Skin epidermis (tissue), 12 donors: ENCODE measurements around the gene UXT.
"Not testable (repeated sequence)": the region's sequence is repeated elsewhere in the genome, so short reads cannot be mapped to it uniquely, and the experiment has no call there.

Experiments used
- H3K27ac ChIP-seq, 21 experiments: fragments of 200-600 bp; sonication (generic) in 11 of 21; one replicate each; pipeline ENCODE4 v1.5.0; 2020; ENCODE audit warnings: mild to moderate bottlenecking in 3 of 21, inconsistent platforms in 2 of 21, moderate library complexity in 2 of 21
- H3K4me3 ChIP-seq, 7 experiments: fragments of 200-600 bp; sonication (generic) in 2 of 7; one replicate each; pipeline ENCODE4 v1.5.0; 2020; ENCODE audit warnings: inconsistent platforms in 2 of 7, mild to moderate bottlenecking in 2 of 7, moderate library complexity in 1 of 7

UXT gene

GRCh38 chrX:47658684-47659420 is at the start of gene UXT:
UXT (minus strand) TSS chrX:47659180; CDS start chrX:47658927, 253 bp downstream.
- peak within 1 kb of the TSS; percentile 80 to 97 (median 90) for H3K27ac ChIP-seq
- peak within 1 kb of the TSS; percentile 48 to 58 (median 54) for H3K4me3 ChIP-seq

GRCh38 chrX:47707031-47707780 is 48.2 kb upstream of the UXT start:
- peak overlapping the region in 5 of 21 experiments; percentile 18 to 67 (median 26) for H3K27ac ChIP-seq
- H3K4me3 ChIP-seq, result no peak overlapping the region

- Histone ChIP-seq H3K4me3 (no peak overlapping the region), H3K27ac (peak overlapping the region in 4 of 21 experiments; percentile 24 to 67 (median 46))
These were observed 47.6 kb upstream of the UXT start for GRCh38 chrX:47706575-47706974.

- H3K27ac ChIP-seq, result no peak overlapping the region
- H3K4me3 ChIP-seq, result no peak overlapping the region
These were observed 45.8 kb upstream of the UXT start for GRCh38 chrX:47704736-47705135.

GRCh38 chrX:47697181-47697580 is 38.2 kb upstream of the UXT start:
- no peak overlapping the region for H3K27ac ChIP-seq
- no peak overlapping the region for H3K4me3 ChIP-seq

- no peak overlapping the region for H3K27ac ChIP-seq
- H3K4me3 ChIP-seq, result no peak overlapping the region
These were observed 31.2 kb upstream of the UXT start for GRCh38 chrX:47690175-47690574.

GRCh38 chrX:47687263-47687662 is 28.3 kb upstream of the UXT start:
- H3K27ac ChIP-seq, result no peak overlapping the region
- H3K4me3 ChIP-seq, result no peak overlapping the region

GRCh38 chrX:47683829-47684205 is 24.8 kb upstream of the UXT start:
- Histone ChIP-seq H3K4me3 (no peak overlapping the region), H3K27ac (no peak overlapping the region)

GRCh38 chrX:47683184-47683828 is 24.3 kb upstream of the UXT start:
- Histone ChIP-seq H3K4me3 (no peak overlapping the region), H3K27ac (no peak overlapping the region)

- H3K27ac ChIP-seq, H3K4me3 ChIP-seq: not testable (repeated sequence)
These were observed 17.2 kb upstream of the UXT start for GRCh38 chrX:47675959-47676859.

GRCh38 chrX:47674776-47675175 is 15.8 kb upstream of the UXT start:
- H3K4me3 ChIP-seq, result no peak overlapping the region
- H3K27ac ChIP-seq, result no peak overlapping the region

GRCh38 chrX:47665797-47666196 is 6.8 kb upstream of the UXT start:
- not testable (repeated sequence) for H3K27ac ChIP-seq, H3K4me3 ChIP-seq

GRCh38 chrX:47664737-47665136 is 5.8 kb upstream of the UXT start:
- Histone ChIP-seq H3K4me3 (no peak overlapping the region), H3K27ac (no peak overlapping the region)

- Histone ChIP-seq H3K27ac (peak overlapping the region in 6 of 21 experiments; percentile 6 to 37 (median 21)), H3K4me3 (no peak overlapping the region)
These were observed 3.2 kb upstream of the UXT start for GRCh38 chrX:47662144-47662657.

GRCh38 chrX:47661539-47661938 is 2.6 kb upstream of the UXT start:
- Histone ChIP-seq H3K27ac (peak overlapping the region in 3 of 21 experiments; percentile 20 to 37 (median 21)), H3K4me3 (no peak overlapping the region)

GRCh38 chrX:47659421-47659726 is 394 bp upstream of the UXT start:
- H3K4me3 ChIP-seq, result peak overlapping the region; percentile 48 to 58 (median 54)
- peak overlapping the region in 20 of 21 experiments; percentile 82 to 97 (median 90) for H3K27ac ChIP-seq

- peak overlapping the region; percentile 48 to 58 (median 54) for H3K4me3 ChIP-seq
- peak overlapping the region in 20 of 21 experiments; percentile 28 to 97 (median 90) for H3K27ac ChIP-seq
These were observed 688 bp downstream of the UXT start for GRCh38 chrX:47658301-47658683.

- Histone ChIP-seq H3K27ac (peak overlapping the region in 18 of 21 experiments; percentile 21 to 88 (median 61)), H3K4me3 (peak overlapping the region; percentile 45 to 69 (median 63))
These were observed 7.7 kb downstream of the UXT start for GRCh38 chrX:47651043-47651905.
